SU-DHL-6 (cell line): Measurements from ENCODE around the gene WFIKKN1.

ENCODE experiments used
- H2AFZ ChIP-seq: fragments of 200-600 bp; sonication (generic); 2 replicates; pipeline ENCODE4 v1.6.1; 2014; ENCODE audit warnings: low read depth, mild to moderate bottlenecking, moderate library complexity, mixed read lengths, antibody characterized with exemption, low read length; ENCODE audit not compliant: severe bottlenecking
- H3F3A ChIP-seq: fragments of 200-600 bp; shearing (Covaris generic); 2 replicates; pipeline ENCODE4 v1.6.0; 2016; ENCODE audit warnings: antibody characterized with exemption, mild to moderate bottlenecking; ENCODE audit not compliant: insufficient read depth
- H3K27ac ChIP-seq: fragments of 200-600 bp; sonication (generic); 2 replicates; pipeline ENCODE4 v1.5.1; 2016; ENCODE audit warnings: low read depth, mild to moderate bottlenecking, low read length, moderate library complexity, mixed read lengths
- H3K27me3 ChIP-seq: fragments of 200-600 bp; sonication (generic), shearing (Covaris generic); 2 replicates; pipeline ENCODE4 v1.6.0; 2014; ENCODE audit warnings: mild to moderate bottlenecking, low read length
- H3K36me3 ChIP-seq: fragments of 200-600 bp; sonication (generic); 2 replicates; pipeline ENCODE4 v1.6.1; 2014; ENCODE audit warnings: mild to moderate bottlenecking, low read length, mixed read lengths
- H3K4me2 ChIP-seq: fragments of 300-600, 200-600 bp; shearing (Covaris generic), sonication (generic); 2 replicates; pipeline ENCODE4 v1.6.0; 2014; ENCODE audit warnings: low read length, low read depth, mild to moderate bottlenecking; ENCODE audit not compliant: poor library complexity, severe bottlenecking
- H3K4me3 ChIP-seq: fragments of 200-600 bp; sonication (generic); 2 replicates; pipeline ENCODE4 v1.5.1; 2014; ENCODE audit warnings: antibody characterized with exemption, low read length, mild to moderate bottlenecking, mixed read lengths; ENCODE audit not compliant: insufficient read depth, poor library complexity, severe bottlenecking
- H3K79me2 ChIP-seq: fragments of 200-600 bp; sonication (generic); 2 replicates; pipeline ENCODE4 v1.6.1; 2014; ENCODE audit warnings: mild to moderate bottlenecking, low read length, moderate library complexity; ENCODE audit not compliant: insufficient read depth
- H3K9ac ChIP-seq: fragments of 200-600 bp; sonication (generic); 2 replicates; pipeline ENCODE4 v1.7.0; 2014; ENCODE audit warnings: mild to moderate bottlenecking, low read length
- H3K9me2 ChIP-seq: fragments of 200-600 bp; sonication (generic); replicated peaks from 2 replicates; pipeline ENCODE4 v1.6.1; 2014; ENCODE audit warnings: low read length; ENCODE audit not compliant: insufficient read depth
- H3K9me3 ChIP-seq: fragments of 200-600 bp; sonication (generic); 2 replicates; pipeline ENCODE4 v1.6.1; 2014; ENCODE audit warnings: low read length, mixed read lengths; ENCODE audit not compliant: insufficient read depth
- H4K20me1 ChIP-seq: fragments of 200-600 bp; sonication (generic); 2 replicates; pipeline ENCODE4 v1.6.1; 2014; ENCODE audit warnings: low read depth, mild to moderate bottlenecking, antibody characterized with exemption, low read length, moderate library complexity, mixed read lengths
- CTCF ChIP-seq: fragments of 200-600 bp; sonication (generic); IDR thresholded peaks from one replicate; pipeline ENCODE4 v1.5.1; 2017; ENCODE audit warnings: antibody characterized with exemption, mild to moderate bottlenecking, low read length, moderate library complexity; ENCODE audit not compliant: insufficient read depth, poor library complexity, severe bottlenecking
- EZH2phosphoT487 ChIP-seq: fragments of 200-600 bp; sonication (generic), shearing (Covaris generic); conservative IDR thresholded peaks from 2 replicates; pipeline ENCODE4 v1.6.1; 2018; ENCODE audit warnings: mild to moderate bottlenecking, antibody characterized with exemption, low read length, moderate library complexity, mixed read lengths

WFIKKN1 gene

GRCh38 chr16:620700-621525 is 9.9 kb upstream of the WFIKKN1 start:
- no peak overlapping the region for H2AFZ ChIP-seq
- no peak overlapping the region for H3K9ac ChIP-seq
- H3F3A ChIP-seq: no peaks in the 10 kb centered on the region
- no peak overlapping the region for H3K4me2 ChIP-seq
- no peak for TF ChIP-seq CTCF
- no peak for TF ChIP-seq EZH2phosphoT487
- no peaks in the 10 kb centered on the region for H3K36me3 ChIP-seq
- no peaks in the 10 kb centered on the region for H3K9me2 ChIP-seq
- H3K27ac ChIP-seq: no peak overlapping the region
- H3K79me2 ChIP-seq: no peaks in the 10 kb centered on the region
- H4K20me1 ChIP-seq: no peaks in the 10 kb centered on the region
- H3K4me3 ChIP-seq: no peak overlapping the region
- H3K27me3 ChIP-seq: no peaks in the 10 kb centered on the region
- no peaks in the 10 kb centered on the region for H3K9me3 ChIP-seq

GRCh38 chr16:621526-622105 is 9.2 kb upstream of the WFIKKN1 start:
- H3K9me2 ChIP-seq: no peaks in the 10 kb centered on the region
- TF ChIP-seq CTCF: no peak
- no peak for TF ChIP-seq EZH2phosphoT487
- H2AFZ ChIP-seq: no peak overlapping the region
- no peak overlapping the region for H3K4me2 ChIP-seq
- H3K9me3 ChIP-seq: no peaks in the 10 kb centered on the region
- H3K27ac ChIP-seq: no peak overlapping the region
- no peaks in the 10 kb centered on the region for H3K36me3 ChIP-seq
- no peaks in the 10 kb centered on the region for H3K79me2 ChIP-seq
- H3K27me3 ChIP-seq: no peaks in the 10 kb centered on the region
- H4K20me1 ChIP-seq: no peaks in the 10 kb centered on the region
- no peak overlapping the region for H3K4me3 ChIP-seq
- no peak overlapping the region for H3K9ac ChIP-seq
- no peaks in the 10 kb centered on the region for H3F3A ChIP-seq

GRCh38 chr16:622920-623280 is 7.9 kb upstream of the WFIKKN1 start:
- Histone ChIP-seq H4K20me1 (no peaks in the 10 kb centered on the region), H3K9me3 (no peaks in the 10 kb centered on the region), H2AFZ (no peak overlapping the region), H3F3A (no peaks in the 10 kb centered on the region), H3K79me2 (no peaks in the 10 kb centered on the region), H3K36me3 (no peaks in the 10 kb centered on the region), H3K27ac (no peak overlapping the region), H3K9me2 (no peaks in the 10 kb centered on the region), H3K4me2 (no peak overlapping the region), H3K27me3 (no peaks in the 10 kb centered on the region), H3K9ac (no peak overlapping the region), H3K4me3 (no peak overlapping the region)
- TF ChIP-seq CTCF (no peak), EZH2phosphoT487 (no peak)
